Gastroesophageal sphincter (tissue), 3 donors: ENCODE measurements around the gene DAB1.

ENCODE experiments used
- CTCF ChIP-seq, 4 experiments: fragments of 200-600 bp in 2 of 4; fragments of 450-650 bp in 2 of 4; sonication (generic) in 1 of 4; IDR thresholded peaks; one replicate each; pipeline ENCODE4 v1.5.1; 2017 to 2019; ENCODE audit warnings: antibody characterized with exemption in 4 of 4, mild to moderate bottlenecking in 2 of 4, moderate library complexity in 2 of 4
- POLR2A ChIP-seq, 2 donors: fragments of 450-650 bp; IDR thresholded peaks; one replicate each; pipeline ENCODE4 v1.6.1; 2017; ENCODE audit warnings: antibody characterized with exemption in 2 of 2, mild to moderate bottlenecking in 2 of 2, moderate library complexity in 1 of 2
- POLR2AphosphoS5 ChIP-seq: sonication (generic); formaldehyde crosslinking; IDR thresholded peaks from one replicate; pipeline ENCODE4 v1.6.1; 2017; ENCODE audit warnings: antibody characterized with exemption

GRCh38 chr1:57064379-57065140 lies 359.3 kb downstream of the DAB1 start:
- TF ChIP-seq POLR2A (IDR thresholded peaks at IDR 0.05) (no peak), CTCF (IDR thresholded peaks at IDR 0.05) (no peak), POLR2AphosphoS5 (no peak)
